Fibroblast of villous mesenchyme (primary cell): ENCODE results near the gene MGMT. TPM values are rescaled to one million over a fixed set of nuclear protein-coding genes. Genes with fewer than 3 reads are reported as not detected.

ENCODE experiments used
- DNase-seq: peaks from one replicate; pipeline ENCODE4 v3.0.0-alpha.2; 2010; ENCODE audit warnings: low read depth
- H3K4me3 ChIP-seq: 2 replicates; pipeline ENCODE4 v1.5.1; 2011; ENCODE audit warnings: low read depth, mild to moderate bottlenecking, low read length
- CTCF ChIP-seq: IDR thresholded peaks from 2 replicates; pipeline ENCODE4 v1.5.1; 2012; ENCODE audit warnings: low read depth, mild to moderate bottlenecking, low read length; ENCODE audit not compliant: insufficient read depth
- total RNA-seq: library from RNA; depleted of rRNA; stranded (reverse); fragments of >200 nt; gene quantifications from 2 replicates; pipeline ENCODE4 v1.2.3, GENCODE V29; 2012

Gene MGMT
- total RNA-seq, 1 donor, result 10.4 TPM

- DNase-seq, result no peak
- H3K4me3 ChIP-seq, result no peak overlapping the region
- no peak for TF ChIP-seq CTCF
Observed at GRCh38 chr10:129728246-129728820, 261.3 kb downstream of the MGMT start.

GRCh38 chr10:129728905-129729795, 262.1 kb downstream of the MGMT start:
- no peak for TF ChIP-seq CTCF
- no peak overlapping the region for H3K4me3 ChIP-seq
- no peak for DNase-seq

GRCh38 chr10:129730272-129730992, 263.4 kb downstream of the MGMT start:
- no peak overlapping the region for H3K4me3 ChIP-seq
- DNase-seq, result no peak
- no peak for TF ChIP-seq CTCF

- no peak overlapping the region for H3K4me3 ChIP-seq
- no peak for TF ChIP-seq CTCF
- no peak for DNase-seq
Observed at GRCh38 chr10:129730993-129731325, 263.9 kb downstream of the MGMT start.

GRCh38 chr10:129740532-129741279, 273.7 kb downstream of the MGMT start:
- DNase-seq, result no peak
- no peak for TF ChIP-seq CTCF
- H3K4me3 ChIP-seq, result no peak overlapping the region

- TF ChIP-seq CTCF, result no peak
- no peak overlapping the region for H3K4me3 ChIP-seq
Observed at GRCh38 chr10:129741280-129741977, 274.4 kb downstream of the MGMT start.

More at GRCh38 chr10:129741280-129741977, 274.4 kb downstream of the MGMT start:
- DNase-seq, result no peak
